SKM-1 treated with dmso at 0.1 percent for 144 hours (cell line): ENCODE data around the gene ZMIZ1.

ENCODE experiments used
- DNase-seq: peaks from one replicate; lab custom pipeline; 2025; ENCODE audit not compliant: unreplicated experiment; lab: John Stamatoyannopoulos, UW

Gene ZMIZ1

GRCh38 chr10:79051766-79052165 lies 17.0 kb upstream of the ZMIZ1 start:
- DNase-seq: no peak

- no peak for DNase-seq
Observed at GRCh38 chr10:79052291-79053080, 16.3 kb upstream of the ZMIZ1 start.

- DNase-seq: no peak
Observed at GRCh38 chr10:79053081-79053434, 15.7 kb upstream of the ZMIZ1 start.

DNA sequence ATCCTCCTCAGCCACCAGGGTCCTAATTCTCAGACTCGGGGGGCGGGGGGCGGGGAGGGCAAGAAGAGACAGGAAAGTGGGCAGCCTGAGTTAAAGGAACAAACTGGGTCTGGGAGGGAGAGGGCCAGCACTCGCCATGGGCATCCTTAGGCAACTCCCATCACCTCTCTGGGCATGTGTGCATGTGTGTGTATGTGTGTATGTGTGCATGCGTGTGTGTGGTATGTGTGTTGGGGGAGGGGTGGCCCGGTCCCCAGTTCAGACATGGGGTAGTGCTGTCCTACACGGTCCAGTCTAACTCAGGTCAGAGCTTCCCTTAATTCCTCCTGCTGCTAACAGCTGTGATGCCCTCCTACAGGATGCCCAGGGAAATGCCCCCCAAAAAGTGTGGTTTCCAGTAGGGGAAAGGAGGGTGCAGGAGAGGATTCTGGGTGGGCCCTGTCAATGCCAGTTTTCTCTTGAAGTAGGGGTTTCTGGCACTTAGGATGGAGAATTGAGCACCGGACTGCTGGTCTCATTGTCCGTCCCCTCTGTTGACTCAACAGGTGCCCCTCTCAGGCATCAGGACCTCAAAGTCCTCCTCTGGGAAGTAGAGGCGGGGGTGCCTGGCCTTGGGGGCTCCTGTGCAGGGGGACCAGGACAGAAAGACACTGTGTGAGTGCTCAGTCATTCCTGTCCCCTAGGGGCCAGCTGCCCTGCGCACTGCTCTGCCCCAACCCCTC lies 15.1 kb upstream of the ZMIZ1 start:
- DNase-seq: no peak

DNA sequence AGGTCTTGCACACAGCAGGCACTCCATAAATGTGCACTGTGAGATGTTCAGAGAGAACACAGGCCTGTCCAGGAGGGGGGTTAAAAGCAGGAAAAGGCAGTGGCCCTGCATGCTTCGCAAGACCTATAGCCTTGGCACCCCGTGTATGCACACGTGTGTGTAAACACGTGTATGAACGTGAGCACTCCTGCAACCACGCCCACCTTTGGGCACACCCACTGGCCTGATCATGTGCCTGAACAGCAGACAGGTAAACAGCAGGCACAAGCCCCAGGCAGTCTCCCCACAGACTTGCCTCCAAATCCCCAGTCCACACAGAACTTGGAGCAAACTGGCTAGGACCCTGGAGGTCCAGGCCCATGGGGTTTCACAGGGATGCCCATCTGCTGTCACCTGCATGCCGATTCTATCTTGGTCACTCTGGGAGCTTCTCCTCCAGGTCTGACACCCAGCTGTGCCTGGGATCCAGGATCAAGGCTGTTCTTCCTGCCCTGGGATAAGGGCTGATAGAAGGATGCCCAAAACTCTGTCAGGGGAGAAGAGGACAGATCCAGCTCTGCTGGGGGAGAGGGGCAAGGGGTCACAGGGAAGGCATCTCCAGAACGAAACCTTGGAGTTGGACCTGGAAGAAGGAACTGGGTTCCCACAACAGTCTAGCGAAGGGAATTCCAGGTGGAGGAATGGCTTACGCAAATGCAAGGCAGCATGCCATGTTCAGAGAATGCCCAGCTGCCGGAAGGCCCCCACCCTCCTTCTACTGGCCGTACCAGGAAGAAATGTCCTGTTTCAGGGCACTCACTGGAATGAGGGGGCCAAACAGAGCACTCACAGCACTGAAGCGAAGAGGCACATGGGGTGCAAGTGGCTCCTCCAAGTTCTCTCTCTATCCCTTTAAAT lies 14.3 kb upstream of the ZMIZ1 start:
- no peak for DNase-seq

GRCh38 chr10:79055100-79055782 lies 13.5 kb upstream of the ZMIZ1 start:
- DNase-seq: no peak

DNA sequence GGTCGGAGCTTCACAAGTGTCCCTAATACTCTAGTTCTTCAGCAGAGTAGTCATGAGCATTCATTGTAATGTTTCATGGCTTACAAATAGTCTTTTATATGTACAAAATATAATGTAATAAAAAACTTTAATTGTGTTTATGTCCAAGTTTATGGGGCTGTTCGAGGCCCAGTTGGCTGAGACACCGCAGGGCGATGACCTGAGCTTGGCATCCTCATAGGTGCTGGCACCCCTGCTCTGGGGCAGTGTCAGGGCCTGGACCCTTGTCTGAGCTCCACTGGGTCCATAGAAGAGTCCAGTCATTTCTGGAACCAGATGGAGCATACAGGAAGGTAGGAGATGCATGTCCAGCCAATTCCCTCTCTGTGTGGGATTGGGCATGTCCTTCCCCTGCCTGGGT lies 12.9 kb upstream of the ZMIZ1 start:
- DNase-seq: no peak

DNA sequence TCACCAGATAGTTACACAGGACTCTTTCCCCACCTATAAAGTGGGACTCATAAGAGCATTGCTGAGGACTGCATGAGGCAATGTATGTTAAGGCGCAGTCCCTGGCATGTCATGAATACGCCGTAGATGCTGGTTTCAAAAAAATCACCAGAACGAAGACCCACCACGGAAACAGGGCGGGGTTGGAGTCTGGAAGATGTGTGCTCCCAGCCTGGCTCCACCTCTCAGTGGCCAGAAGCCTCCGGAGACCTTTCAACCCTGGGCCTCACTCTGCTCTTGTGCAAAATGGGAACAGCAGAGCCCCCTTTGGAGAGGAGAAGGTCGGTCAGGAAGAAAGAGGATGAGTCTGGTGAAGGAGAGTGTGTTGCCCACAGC lies 12.4 kb upstream of the ZMIZ1 start:
- DNase-seq: no peak

- DNase-seq: no peak
Observed at GRCh38 chr10:79056736-79057391, 11.9 kb upstream of the ZMIZ1 start.

DNA sequence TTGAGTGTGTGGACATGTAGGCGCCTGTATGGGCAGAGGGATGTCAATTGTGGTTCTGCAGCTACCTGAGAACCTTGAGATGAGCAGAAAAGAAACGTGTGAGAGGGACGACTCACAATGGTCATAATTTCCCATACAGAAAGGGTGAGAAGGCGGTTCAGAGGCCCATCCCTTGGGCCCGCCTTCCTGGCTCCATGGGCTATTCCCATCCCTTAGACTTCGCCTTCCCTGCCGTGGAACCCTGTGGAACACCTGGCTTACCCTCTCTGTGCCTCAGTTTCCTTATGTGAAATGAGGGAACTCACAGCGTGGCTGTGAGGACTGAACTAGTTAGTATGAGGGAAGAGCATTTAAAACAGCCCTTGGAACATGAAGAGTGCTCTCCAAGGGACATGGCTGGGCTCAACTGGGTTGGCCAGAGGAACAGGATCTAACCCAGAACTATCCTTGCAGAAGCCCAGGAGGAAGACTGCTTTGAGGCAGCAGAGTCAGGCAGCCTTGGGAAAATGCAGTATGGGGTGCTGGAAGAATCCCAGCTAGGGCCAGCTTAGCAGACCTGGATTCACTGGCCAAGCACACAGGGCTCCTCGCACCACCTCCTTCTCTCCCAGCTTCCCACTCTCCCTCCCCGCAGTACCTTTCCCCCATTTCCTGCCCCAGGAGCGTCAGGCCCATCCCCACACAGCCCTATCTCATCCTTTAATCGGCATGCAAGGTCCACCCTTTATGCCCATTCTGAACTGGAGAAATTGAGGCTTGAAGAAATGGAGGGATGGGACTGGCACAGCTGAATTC lies 11.1 kb upstream of the ZMIZ1 start:
- DNase-seq: no peak

DNA sequence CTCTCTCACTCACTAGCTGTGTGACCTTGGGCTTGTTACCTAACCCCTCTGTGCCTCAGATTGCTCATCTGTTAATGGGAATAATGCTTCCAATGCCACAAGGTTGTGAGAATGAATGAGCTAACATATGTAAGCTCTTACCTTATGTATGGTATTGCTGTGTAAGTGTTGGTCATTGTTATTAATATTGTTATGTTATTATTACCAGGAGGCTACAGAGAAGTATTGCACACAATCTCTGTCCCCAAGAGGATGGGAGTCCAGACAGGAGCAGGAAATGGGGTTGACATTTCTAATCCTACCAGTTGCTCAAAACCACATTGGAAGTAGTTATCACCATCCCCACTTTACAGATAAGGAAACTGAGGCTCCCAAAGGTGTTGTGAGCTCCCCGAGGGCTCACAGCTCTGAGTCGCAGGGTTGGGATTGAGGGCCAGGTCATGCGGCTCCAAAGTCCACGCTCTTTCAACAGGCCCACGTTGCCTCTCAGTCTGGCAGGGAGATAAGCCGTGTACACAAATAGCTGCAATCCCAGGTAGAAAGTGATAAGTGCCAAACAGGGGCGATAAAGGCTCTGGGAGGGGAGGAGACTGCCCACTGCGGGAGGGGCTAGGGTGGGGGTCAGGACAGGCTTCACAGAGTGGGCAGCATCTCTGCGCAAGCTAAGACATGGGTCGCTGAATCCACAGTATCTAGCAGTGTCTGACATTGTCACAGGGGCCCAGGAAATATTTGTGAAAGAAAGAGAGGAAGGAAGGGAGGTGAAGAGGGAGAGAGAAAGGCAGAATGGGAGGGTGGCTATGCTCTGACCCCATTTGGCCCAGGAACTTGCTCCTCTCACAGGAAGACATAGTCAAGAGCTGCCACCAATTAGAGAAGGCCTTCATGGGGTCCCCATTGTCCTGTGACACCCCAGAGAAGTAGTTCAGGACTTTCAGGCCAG lies 9.6 kb upstream of the ZMIZ1 start:
- DNase-seq: no peak

GRCh38 chr10:79059859-79060379 lies 8.8 kb upstream of the ZMIZ1 start:
- DNase-seq: no peak

- DNase-seq: no peak
Observed at GRCh38 chr10:79060641-79061255, 8.0 kb upstream of the ZMIZ1 start.

DNA sequence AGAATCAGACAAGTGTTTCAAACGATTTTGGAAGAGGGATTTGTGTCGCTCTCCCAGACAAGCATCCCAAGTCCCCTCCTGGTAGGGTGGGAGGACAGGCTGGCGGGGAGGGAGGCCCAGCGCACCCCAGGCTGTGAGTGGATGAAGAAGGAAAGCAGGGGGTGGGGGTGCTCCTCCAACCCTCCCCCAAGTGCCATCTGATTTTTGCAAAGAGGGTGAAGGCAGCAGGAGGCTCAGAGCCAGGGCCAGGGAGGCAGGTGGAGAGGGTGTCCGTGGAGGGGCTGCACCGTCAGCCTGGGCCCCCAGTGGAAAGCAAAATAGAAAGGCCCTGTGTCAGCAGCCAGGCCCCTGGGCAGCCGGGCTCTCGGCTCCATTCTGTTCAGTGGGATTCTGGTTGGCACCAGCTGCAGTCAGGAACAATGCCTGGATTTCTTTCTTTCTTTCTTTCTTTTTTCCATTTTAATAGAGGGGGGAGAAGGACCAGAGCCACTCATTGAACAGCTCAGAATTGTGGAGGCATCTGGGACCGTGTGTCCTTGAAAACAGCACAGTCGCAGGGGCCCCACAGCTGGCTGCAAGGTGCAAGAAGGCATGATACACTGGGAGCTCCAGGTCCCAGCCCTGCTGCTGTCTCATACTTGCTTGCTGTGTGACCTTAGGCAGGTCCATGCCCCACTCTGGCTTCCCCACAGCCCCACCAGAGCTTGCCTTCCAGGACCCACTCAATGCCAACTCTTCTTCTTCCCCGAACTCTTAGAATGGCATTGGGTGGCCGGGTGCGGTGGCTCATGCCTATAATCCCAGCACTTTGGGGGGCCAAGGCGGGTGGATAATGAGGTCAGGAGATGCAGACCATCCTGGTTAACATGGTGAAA lies 7.1 kb upstream of the ZMIZ1 start:
- no peak for DNase-seq

DNA sequence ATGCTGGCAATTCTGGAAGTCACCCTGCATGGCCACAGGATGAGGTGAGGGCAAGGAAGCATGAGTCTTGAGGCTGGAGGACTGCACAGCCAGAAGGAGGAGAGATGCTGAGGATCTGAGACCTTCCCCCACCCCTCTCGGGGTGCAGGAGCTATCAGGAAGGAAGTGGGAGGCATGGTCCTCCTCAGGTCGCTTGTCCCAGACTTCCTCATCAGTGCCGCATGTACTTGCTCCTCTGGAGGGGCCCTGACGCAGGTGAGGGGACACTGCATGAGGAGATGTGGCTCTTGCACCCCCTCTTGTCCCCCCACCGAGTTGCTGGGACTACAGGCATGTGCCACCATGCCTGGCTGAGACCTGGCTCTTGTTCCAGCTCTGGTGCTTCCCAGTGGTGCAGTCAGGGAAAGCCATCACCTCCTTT lies 5.7 kb upstream of the ZMIZ1 start:
- no peak for DNase-seq

DNA sequence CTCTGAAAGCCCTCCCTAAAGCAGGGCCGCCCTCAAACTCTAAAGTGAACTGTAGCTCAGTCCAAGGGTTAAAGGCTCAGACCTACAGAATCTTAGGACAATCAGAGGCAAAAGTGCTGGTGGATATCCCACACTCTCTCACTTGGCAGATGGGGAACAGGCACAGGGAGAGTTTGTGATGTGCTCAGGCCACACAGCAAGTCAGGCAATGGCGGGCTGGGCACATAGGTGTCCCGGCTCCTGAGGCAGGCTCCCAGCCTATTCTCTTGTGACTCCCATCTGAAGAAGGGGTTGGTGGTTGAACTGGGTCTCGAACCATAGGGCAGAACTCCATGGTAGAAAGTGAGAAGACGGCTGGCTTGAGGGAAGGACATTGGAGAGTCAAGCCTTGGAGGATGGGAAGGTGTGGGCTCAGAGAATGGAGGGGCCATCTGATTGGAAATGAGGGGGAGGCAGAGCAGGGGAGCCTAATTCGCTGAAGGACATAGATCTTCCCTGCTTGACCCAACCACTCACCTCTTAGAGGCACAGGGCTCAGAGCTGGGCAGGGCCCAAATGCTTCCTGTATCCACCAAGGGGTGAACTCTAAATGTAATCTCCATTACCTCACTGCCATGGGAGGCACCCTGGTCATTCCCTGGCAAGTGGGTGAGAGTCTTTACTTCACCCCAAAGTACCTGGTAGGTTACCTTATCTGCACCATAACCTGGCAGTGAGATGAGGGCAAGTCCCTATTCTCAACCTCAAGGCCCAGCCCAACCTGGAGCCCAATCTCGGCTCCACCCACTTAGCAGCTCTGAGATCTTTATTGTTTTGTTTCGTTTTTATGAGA lies 4.9 kb upstream of the ZMIZ1 start:
- no peak for DNase-seq
